HG03108 (cell line): ENCODE measurements around the gene FOXC2.

Experiments used
- ATAC-seq: cut with Tn5 transposase; IDR thresholded peaks from one replicate; pipeline ENCODE4 v1.9.1; 2021; ENCODE audit warnings: moderate library complexity; ENCODE audit not compliant: unreplicated experiment

The FOXC2 gene

DNA sequence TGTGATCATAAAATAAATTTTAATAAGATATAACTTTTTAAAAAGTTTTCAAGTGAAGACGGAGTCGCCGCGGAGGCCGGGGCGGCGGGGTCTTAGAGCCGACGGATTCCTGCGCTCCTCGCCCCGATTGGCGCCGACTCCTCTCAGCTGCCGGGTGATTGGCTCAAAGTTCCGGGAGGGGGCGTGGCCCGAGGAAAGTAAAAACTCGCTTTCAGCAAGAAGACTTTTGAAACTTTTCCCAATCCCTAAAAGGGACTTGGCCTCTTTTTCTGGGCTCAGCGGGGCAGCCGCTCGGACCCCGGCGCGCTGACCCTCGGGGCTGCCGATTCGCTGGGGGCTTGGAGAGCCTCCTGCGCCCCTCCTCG is at the start of gene FOXC2:
Gene FOXC2 (plus strand): TSS at position 229 of the 365 bp plus-strand sequence. CDS start 507 bp downstream, outside the sequence.
- ATAC-seq, result no peak

DNA sequence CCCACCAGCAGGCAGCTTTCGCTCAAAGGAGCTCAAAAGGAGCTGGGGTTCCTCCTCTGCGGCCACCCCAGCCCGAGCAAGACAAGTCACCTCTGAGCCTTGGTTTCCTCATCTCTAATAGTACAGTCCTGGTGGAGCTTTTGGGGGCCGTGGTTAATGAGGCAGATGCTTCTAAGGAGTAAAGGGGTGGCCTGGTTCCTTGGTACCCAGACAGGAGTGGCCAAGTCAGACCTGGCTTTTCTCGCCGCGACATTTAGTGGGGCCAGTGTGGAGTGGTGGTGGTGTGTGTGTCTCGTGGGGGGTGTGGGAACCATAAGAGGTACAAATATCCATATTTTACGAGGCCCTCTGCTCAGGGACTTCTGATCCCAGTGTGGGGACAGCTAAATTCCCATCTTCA is 49.6 kb upstream of the FOXC2 start:
- ATAC-seq, result no peak

DNA sequence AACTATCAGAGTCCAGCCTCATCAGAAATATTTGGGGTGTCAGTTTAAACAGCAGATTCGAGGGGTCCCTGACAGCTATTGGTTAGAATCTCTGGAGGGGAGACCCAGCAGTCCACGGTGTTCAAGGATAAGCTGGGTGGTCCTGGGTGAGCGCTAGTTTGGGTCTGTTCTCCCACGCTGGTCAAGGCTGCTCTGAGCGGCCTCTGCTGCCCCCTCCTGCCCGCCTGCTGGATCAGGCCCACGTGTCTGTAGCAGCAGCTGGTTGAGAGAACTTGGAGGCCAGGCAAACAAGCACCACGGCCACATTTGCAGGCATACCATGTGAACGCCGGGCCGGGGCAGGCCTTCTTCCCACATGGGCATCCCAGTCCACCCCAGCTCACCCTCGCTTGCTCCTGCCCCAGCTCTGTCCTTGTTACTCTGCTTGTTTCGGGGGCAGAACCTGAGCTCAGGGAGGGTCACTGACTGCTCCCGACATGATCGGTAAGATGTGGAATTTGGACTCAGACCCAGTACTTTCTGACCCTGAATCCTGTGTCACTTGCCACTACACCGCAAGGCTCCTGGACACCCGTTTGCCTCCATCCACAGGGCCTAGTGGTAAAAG is 48.9 kb upstream of the FOXC2 start:
- ATAC-seq, result no peak

DNA sequence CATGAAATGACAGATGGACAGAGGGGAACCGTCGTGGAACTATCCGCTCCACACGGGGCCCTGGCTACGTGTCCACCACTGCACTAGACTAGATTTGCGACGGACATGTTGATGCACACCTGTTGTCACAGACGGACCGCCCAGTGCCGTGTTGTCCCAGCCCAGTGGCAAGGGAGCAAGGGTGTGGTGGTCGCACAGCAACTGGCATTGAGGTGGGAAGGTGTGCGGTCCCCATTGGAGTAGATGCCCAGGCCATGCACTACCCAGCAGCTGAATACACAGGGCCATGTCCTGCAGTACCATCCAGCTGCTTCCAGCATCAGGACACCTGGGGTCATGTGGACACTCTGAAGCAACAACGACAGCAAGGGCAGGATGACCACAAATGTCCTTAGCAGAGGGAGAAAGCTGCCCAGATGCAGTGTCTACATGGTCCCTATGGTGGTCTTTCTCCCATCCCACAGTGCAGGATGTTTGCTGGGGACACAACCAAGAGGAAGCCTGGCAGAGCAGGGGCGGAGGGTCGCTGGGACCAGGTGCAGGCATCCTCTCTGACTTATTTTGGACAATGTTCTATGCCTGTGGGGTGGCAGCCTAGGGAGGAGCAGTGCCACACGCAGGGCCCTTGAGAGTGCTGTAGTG is 47.5 kb upstream of the FOXC2 start:
- no peak for ATAC-seq

DNA sequence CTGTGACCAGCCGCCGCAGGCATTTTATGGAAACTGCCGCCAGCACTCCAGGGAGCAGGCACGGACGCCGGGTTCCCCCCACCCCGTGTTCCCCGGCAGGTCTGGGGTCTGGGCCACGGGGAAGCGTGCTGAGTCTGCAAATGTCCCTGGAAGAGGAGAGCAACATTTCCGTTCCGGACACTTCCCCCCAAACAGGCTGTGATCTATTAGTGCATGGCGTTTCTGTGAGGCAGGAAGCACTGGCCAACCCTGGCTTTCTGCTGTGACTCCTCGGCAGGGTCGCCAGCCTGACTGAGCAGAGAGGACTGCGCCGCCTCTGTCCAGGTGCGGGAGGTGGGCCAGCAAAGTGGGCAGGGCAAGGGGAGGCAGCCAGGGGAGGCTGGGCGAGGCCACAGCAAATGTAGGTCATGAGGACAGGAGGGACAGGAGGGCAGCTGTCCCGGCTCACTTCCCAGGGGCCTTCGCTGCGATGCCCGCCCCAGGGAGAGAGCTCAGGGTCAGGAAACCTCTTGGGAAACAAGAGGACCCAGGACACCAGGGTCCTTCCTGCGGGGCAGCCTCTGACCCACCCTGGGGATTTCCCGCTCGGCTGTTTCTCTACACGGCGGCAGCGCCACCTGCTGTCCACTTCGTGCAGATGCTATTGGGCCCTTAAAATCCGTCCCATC is 46.8 kb upstream of the FOXC2 start:
- no peak for ATAC-seq

- no peak for ATAC-seq
These were observed 46.1 kb upstream of the FOXC2 start for GRCh38 chr16:86520317-86521210.

DNA sequence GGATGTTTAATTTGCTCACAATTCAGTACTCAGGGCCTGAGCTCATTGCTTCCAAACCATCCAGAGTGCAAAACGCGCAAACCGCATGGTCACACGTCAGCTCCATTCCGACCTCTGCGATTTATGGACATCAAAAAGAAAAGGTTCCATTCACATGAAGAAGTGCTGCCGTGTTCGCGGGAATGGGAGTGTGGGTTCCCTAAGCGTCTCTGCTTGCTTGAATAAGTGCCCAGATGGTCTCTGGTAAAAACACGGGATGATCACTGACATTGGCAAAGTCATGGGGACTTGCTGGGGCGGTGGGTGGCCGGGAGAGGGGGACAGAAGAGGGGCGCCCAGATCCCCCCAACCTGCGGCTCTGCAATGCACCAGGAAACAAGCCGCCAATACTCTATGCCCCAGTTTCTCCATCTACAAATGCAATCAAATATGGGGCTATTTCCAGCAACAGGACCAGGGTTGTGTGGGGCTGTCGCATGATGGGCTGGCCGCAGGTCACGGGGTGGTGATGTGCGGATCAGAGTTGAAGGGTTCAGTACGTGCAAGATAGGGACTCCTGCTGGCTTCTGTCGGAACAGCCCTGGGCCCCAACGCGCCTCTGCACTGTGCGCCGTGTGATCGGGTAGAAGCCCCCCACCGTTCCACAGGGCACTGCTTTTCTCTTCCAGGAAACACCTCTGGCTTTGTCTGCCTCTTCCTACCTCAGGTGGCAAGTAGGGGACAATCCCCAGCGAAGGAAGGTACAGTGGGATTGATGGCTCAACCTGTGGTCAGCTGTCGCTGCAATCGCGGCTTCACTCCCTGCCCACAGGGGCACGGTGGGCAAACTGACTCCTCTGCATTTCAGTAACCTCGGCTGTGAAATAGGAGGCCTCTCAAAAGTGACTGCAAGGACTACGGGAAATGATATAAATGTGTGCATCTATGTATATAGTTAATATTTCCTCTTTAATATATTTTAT is 45.1 kb upstream of the FOXC2 start:
- no peak for ATAC-seq

GRCh38 chr16:86522634-86523033 is 44.0 kb upstream of the FOXC2 start:
- no peak for ATAC-seq

GRCh38 chr16:86523166-86523740 is 43.4 kb upstream of the FOXC2 start:
- ATAC-seq, result no peak

- ATAC-seq, result no peak
These were observed 42.6 kb upstream of the FOXC2 start for GRCh38 chr16:86524029-86524428.

DNA sequence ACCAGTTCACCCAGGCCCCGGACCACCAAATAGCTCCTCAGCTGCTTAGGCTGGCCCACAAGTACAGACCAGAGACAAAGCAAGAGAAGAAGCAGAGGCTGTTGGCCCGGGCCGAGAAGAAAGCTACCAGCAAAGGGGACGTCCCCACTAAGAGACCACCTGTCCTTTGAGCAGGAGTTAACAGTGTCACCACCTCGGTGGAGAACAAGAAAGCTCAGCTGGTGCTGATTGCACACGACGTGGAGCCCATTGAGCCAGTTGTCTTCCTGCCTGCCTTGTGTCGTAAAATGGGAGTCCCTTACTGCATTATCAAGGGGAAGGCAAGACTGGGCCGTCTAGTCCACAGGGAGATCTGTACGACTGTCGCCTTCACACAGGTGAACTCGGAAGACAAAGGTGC is 40.9 kb upstream of the FOXC2 start:
- no peak for ATAC-seq

- ATAC-seq, result no peak
These were observed 39.3 kb upstream of the FOXC2 start for GRCh38 chr16:86527366-86527765.

GRCh38 chr16:86528061-86528929 is 38.3 kb upstream of the FOXC2 start:
- no peak for ATAC-seq

GRCh38 chr16:86529160-86529559 is 37.5 kb upstream of the FOXC2 start:
- no peak for ATAC-seq

GRCh38 chr16:86530251-86531190 is 36.1 kb upstream of the FOXC2 start:
- no peak for ATAC-seq

- ATAC-seq, result no peak
These were observed 35.5 kb upstream of the FOXC2 start for GRCh38 chr16:86531191-86531545.

DNA sequence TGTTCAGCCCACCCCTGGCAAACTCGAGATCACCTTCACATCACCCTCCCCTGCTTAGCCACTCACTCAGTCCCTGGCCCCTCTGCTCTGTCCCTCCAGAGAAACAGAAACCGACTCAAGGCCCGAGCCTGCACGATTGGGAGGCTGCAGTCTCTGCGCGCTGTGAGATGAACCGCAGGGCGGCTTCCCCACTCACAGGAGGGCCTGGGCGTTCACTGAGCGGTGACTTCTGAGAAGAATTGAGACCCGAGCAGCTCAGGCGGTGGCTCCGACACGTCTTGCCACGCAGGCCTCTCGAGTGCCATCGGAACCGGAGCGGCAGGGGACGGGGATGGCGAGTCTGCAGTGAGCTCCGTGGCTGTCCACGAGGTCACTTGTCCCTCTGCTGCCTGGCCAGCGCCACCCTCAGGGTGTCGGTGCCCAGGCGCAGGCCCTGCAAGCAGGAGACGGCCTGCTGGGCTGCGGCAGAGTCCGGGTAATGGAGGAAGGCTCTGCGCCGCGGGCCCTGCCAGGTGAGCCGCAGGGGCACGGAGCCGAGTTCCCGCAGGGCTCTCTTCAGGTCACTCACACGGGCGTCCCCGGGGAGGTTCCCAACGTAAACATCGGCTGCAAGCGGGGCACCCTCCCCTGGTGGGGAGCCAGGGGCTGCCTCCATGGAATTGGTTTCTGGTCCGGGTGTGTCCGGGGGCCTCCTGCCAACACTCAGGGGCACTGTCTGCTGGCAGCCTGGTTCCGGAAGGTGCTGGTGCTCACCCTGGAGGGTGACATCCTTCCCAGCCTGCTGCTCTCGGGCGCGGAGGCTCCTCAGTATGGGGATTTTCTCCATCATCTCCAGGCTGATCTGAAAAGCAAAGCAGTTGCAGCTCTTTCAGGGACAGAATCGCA is 34.7 kb upstream of the FOXC2 start:
- ATAC-seq, result no peak
